IPS DF 6.9 (cell line): ENCODE measurements around the gene POR.
"Not testable (repeated sequence)": the region's sequence is repeated elsewhere in the genome, so short reads cannot be mapped to it uniquely, and the experiment has no call there.

Experiments
- DNase-seq: peaks from one replicate; pipeline ENCODE4 v3.0.0-alpha.2; 2013; ENCODE audit warnings: low read depth, low spot score
- H3K27ac ChIP-seq: one replicate; pipeline ENCODE4 v1.5.1; 2013; ENCODE audit warnings: low read length, control low read depth
- H3K27me3 ChIP-seq: 2 replicates; pipeline ENCODE4 v1.6.1; 2013; ENCODE audit warnings: mild to moderate bottlenecking, low read length; ENCODE audit not compliant: control insufficient read depth, insufficient read depth
- H3K36me3 ChIP-seq: 2 replicates; pipeline ENCODE4 v1.6.1; 2013; ENCODE audit warnings: low read length; ENCODE audit not compliant: control insufficient read depth, insufficient read depth
- H3K4me1 ChIP-seq: 2 replicates; pipeline ENCODE4 v1.6.1; 2013; ENCODE audit warnings: low read length; ENCODE audit not compliant: control insufficient read depth, insufficient read depth
- H3K4me3 ChIP-seq: 2 replicates; pipeline ENCODE4 v1.5.1; 2013; ENCODE audit warnings: mild to moderate bottlenecking, low read length
- H3K9me3 ChIP-seq: 2 replicates; pipeline ENCODE4 v1.6.1; 2013; ENCODE audit warnings: low read length, inconsistent platforms; ENCODE audit not compliant: control insufficient read depth, insufficient read depth
- WGBS: extraction: QIAGEN DNeasy Blood & Tissue Kit; methylation state at CpG from one replicate; pipeline ENCODE4 v1.1.7; 2013; ENCODE audit warnings: mixed read lengths, missing lambda C conversion rate; ENCODE audit not compliant: insufficient read length, insufficient coverage; 5-methylcytosine and 5-hydroxymethylcytosine counted together

Gene POR

DNA sequence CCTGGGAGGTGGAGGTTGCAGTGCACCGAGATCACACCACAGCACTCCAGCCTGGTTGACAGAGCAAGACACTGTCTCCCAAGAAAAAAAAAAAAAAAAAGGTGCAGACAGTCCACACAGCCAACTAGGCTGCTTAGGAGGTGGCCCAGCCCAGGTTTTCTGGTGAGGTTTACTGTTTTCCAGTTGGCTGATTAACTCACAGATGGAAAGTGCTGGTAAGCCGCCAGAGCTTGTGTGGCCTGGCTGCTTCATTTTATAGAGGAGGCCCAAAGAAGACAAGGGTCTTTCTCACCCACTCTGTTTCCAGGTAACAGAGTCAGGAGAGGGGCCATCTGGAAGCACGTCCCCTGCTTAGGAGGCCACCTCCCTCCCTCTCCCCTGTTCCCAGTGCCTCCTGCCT is 29.9 kb upstream of the POR start:
- Histone ChIP-seq H3K27ac (no peak overlapping the region), H3K36me3 (peaks cover 26% of the 10 kb centered on the region), H3K9me3 (no peaks in the 10 kb centered on the region), H3K27me3 (peaks cover 1% of the 10 kb centered on the region; the same call in 1 of the 2 replicates), H3K4me1 (no peaks in the 10 kb centered on the region; the same call in none of the 2 replicates), H3K4me3 (no peak overlapping the region)
- WGBS: no CpG with 5 or more reads among the region's 3 CpGs
- no peak for DNase-seq

DNA sequence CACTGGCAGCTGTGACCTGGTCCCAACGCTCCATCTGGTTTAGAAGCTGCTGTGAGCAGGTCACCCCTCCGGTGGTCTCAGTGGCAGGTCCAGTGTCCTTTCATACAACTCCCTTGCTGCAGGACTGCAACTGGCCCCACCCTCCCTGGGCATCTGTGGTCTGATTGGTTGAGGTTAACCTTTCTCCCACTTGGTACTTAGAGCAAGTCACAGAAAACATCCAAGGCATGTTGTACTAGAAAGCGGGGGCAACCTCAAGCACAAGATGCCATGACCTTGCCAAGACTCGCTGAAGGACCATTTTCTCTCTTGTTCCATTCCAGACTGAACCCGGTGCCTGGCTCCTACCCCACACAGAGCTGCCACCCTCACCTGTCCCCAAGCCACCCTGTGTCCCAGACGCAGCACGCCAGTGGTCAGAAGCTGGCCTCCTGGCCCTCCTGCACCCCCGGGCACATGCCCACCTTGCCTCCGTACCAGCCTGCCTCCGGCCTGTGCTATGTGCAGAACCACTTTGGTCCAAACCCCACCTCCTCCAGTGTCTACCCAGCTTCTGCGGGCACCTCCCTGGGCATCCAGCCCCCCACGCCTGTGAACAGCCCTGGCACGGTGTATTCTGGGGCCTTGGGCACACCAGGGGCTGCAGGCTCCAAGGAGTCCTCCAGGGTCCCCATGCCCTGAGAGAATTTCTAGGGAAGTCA is 27.1 kb upstream of the POR start:
- Histone ChIP-seq H3K27me3 (no peaks in the 10 kb centered on the region), H3K27ac (no peak overlapping the region), H3K4me1 (no peaks in the 10 kb centered on the region), H3K9me3 (no peaks in the 10 kb centered on the region), H3K4me3 (no peak overlapping the region), H3K36me3 (peaks cover 22% of the 10 kb centered on the region)
- no CpG with 5 or more reads among the region's 13 CpGs for WGBS
- no peak for DNase-seq

DNA sequence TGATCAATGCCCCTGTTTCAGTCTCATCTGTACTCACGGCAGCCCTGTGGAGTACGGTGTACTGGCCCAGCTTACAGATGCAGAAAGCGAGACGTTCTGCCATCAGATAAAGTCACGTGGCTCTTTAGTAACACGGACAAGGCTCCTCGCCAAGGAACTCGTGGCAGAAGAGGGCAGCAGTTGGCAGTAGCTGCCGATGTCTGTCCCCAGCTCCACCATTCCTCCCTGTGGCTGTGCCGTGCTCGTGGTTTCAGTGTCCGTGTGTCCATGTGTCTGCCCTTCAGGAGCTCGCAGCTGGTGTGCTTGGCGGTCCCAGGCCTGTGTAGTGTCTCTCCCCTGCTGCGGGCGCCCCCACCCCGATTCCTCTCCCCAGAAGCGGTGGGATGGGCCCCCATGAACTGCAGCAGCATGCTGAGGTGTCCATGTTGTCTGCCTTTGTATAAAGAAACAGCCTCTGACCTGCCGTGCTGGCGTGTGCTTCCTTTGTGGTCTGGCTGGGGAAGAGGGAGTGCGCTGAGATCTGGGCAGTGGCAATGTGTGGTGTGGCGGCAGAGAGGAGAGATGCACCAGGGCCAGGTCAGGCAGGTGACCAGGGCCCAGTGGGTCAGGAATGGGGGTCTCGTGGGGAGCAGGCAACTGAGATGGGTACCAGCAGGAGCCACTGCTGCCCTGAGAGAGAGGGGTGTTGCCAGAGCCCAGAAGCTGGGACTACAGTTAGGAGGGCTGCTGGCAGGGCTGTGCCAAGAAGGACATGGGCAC is 26.3 kb upstream of the POR start:
- no peaks in the 10 kb centered on the region for H3K27me3 ChIP-seq
- H3K4me1 ChIP-seq: no peaks in the 10 kb centered on the region
- no peak overlapping the region for H3K27ac ChIP-seq
- no peak overlapping the region for H3K4me3 ChIP-seq
- no CpG with 5 or more reads among the region's 23 CpGs for WGBS
- no peaks in the 10 kb centered on the region for H3K9me3 ChIP-seq
- DNase-seq: no peak
- H3K36me3 ChIP-seq: peaks cover 17% of the 10 kb centered on the region

DNA sequence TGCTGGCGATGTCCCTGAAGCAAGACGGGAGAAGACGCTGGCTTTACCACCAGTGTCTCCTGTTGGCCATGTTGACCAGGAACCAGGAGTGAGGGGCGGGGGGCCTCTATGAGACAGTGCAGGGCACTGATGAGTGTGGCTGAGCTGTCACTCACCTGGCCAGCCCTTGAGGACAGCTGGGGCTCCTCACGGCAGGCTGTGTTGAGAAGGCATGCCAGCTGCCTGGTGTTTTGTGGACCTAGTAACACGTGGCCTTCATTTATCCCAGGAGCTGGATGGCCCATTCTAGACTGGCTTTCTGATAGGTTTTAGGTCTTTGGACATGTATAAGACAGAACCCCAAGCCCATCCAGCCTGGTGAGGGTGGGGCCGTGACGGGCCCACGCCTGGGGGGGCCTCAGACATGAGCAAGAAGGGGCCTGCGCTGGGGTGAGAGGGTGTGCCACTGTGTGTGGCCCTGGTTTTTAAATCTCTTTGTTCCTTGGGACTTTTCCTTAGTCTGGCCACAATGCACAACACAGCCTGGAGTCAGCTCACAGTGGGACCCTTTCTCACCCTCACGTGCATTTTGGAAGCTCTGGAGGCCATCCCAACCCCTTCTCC is 25.6 kb upstream of the POR start:
- no CpG with 5 or more reads among the region's 11 CpGs for whole genome bisulfite sequencing
- Histone ChIP-seq H3K4me3 (no peak overlapping the region), H3K27me3 (no peaks in the 10 kb centered on the region), H3K9me3 (no peaks in the 10 kb centered on the region), H3K27ac (no peak overlapping the region), H3K4me1 (no peaks in the 10 kb centered on the region), H3K36me3 (peaks cover 14% of the 10 kb centered on the region)
- no peak for DNase-seq

DNA sequence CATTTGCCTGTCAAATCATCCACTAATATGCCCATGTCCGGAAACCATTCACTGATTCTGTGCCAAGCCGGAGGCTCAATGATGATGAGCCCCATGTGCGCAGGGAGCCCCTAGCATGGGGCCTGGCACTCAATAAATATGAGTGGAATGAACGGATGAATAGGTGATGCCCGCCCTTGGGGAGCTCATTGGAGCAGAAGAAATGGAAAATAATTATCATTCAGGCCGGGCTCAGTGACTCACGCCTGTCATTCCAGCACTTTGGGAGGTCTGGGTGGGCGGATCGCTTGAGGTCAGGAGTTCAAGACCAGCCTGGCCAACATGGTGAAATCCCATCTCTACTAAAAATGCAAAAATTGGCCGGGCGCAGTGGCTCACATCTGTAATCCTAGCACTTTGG is 25.1 kb upstream of the POR start:
- H3K4me3 ChIP-seq: no peak overlapping the region
- no peak for DNase-seq
- H3K9me3 ChIP-seq: no peaks in the 10 kb centered on the region
- no peaks in the 10 kb centered on the region for H3K27me3 ChIP-seq
- no peak overlapping the region for H3K27ac ChIP-seq
- no peaks in the 10 kb centered on the region for H3K4me1 ChIP-seq
- peaks cover 9% of the 10 kb centered on the region; the same call in 1 of the 2 replicates for H3K36me3 ChIP-seq
- WGBS: no CpG with 5 or more reads among the region's 11 CpGs

DNA sequence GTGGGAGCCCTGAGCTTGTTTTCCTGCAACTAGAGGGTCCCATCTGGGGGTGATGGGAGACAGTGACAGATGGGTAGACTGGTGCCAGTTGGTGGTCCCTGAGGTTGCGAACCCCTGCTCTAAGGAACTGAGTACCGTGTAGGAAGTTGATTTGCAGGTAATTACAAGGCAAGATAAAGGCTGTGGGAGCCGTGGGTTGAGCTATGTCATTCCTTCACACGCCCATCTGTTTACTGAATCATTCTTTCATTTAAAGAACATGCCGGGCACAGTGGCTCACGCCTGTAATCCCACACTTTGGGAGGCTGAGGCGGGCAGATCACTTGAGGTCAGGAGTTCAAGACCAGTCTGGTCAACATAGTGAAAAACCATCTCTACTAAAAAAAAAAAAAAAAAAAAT is 23.7 kb upstream of the POR start:
- not testable (repeated sequence) for H3K4me3 ChIP-seq, DNase-seq, H3K9me3 ChIP-seq, H3K27ac ChIP-seq, H3K4me1 ChIP-seq, H3K27me3 ChIP-seq, H3K36me3 ChIP-seq
- WGBS: no CpG with 5 or more reads among the region's 7 CpGs

DNA sequence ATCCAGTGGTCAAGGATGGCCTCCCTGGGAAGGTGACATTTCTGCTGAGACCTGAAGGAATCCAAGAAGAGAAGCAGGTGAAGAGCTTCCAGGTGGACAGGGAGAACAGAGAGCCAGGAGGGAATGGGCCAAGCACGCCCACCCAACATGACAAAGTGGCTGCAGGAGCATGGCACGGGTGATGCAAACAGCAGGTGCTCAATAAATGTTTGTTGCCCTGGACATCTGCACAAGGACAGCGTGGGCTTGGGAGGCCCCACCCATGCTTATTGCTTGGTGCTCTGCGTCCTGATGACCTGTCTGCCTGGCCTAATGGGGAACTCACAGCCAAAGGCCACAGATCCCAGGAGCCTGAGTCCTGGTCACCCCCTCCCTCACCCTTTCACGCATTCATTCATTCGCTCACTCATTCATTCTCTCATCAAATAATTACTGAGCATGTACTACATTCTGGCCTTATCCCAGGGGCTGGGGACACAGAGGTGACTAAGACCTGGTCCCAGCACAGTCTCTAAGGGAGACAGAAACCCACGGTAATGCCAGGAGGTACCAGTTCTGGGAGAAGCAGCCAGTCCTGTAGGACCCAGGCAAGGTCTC is 23.0 kb upstream of the POR start:
- H3K27ac ChIP-seq: no peak overlapping the region
- H3K4me1 ChIP-seq: no peaks in the 10 kb centered on the region
- H3K27me3 ChIP-seq: no peaks in the 10 kb centered on the region
- no peak for DNase-seq
- no peak overlapping the region for H3K4me3 ChIP-seq
- WGBS: no CpG with 5 or more reads among the region's 7 CpGs
- H3K9me3 ChIP-seq: no peaks in the 10 kb centered on the region
- peaks cover 6% of the 10 kb centered on the region; the same call in 1 of the 2 replicates for H3K36me3 ChIP-seq

DNA sequence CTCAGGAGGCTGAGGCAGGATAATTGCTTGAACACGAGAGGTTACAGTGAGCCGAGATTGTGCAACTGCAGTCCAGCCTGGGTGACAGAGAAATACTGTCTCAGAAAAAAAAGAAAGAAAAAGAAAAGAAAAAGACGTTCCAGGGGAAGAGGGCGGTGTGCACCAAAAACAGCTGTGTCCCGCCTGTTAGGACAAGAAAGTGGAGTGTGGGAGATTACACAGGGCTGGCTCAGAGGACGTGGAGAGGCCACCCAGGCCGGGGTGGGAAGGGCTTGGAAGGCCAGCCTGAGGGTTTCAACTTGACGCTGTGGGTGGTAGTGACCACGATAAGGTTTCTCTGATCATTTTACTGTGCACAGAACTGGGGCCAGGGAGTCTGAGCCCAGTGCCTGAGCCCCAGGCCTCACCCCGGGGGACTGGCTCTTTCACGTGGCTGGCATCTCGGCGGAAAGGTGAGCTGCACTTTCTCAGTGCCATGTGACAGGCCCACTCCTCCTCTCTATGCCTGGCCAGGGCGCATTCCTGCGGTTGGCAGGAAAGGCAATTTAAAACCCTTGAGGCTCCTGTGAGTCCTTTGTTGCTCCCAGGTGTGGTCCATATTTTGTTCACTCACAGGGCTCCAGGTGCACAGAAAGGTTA is 22.2 kb upstream of the POR start:
- no peak overlapping the region for H3K27ac ChIP-seq
- no peaks in the 10 kb centered on the region for H3K9me3 ChIP-seq
- WGBS: no CpG with 5 or more reads among the region's 15 CpGs
- peaks cover 4% of the 10 kb centered on the region; the same call in 1 of the 2 replicates for H3K36me3 ChIP-seq
- DNase-seq: no peak
- no peaks in the 10 kb centered on the region for H3K27me3 ChIP-seq
- no peaks in the 10 kb centered on the region for H3K4me1 ChIP-seq
- H3K4me3 ChIP-seq: no peak overlapping the region

DNA sequence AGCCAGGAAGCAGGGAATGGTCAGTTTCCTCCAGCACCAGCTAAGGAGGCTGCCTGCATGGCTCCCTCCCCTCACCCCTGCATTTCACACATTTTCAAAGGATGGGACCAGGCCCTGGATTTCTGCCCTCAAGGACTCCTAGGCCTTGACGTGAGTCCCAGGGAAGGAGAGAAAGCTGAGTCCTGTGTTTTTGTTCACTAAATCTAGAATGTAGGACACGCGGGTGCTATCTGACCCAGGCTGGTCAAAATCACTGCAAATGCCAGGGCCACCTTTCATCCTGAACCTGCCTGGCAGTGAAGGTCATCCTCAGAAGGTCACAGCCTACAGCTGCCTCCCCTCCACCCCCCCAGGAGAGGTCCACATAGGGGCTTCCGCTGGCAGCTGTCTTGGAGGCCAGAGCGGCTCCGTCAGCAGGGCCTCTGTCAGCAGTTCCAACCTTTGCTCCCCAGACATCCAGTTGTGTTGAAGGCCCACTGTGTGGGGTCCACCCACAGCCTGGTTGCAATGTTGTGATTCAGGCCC is 18.1 kb upstream of the POR start:
- Histone ChIP-seq H3K4me1 (no peaks in the 10 kb centered on the region), H3K27me3 (no peaks in the 10 kb centered on the region), H3K4me3 (no peak overlapping the region), H3K27ac (no peak overlapping the region), H3K9me3 (no peaks in the 10 kb centered on the region), H3K36me3 (no peaks in the 10 kb centered on the region)
- WGBS: no CpG with 5 or more reads among the region's 6 CpGs
- no peak for DNase-seq
